Neural progenitor cell (in vitro differentiated cells): ENCODE measurements around the gene WDR93. TPM values are rescaled to one million over a fixed set of nuclear protein-coding genes. Genes with fewer than 3 reads are reported as not detected.

Experiments
- DNase-seq: peaks from one replicate; pipeline ENCODE4 v3.0.0-alpha.2; 2016; ENCODE audit warnings: low spot score
- H2AFZ ChIP-seq: fragments of 200-600 bp; sonication (generic); replicated peaks from 2 replicates; pipeline ENCODE4 v1.6.1; 2016; ENCODE audit warnings: antibody characterized with exemption
- H3F3A ChIP-seq: fragments of 200-600 bp; sonication (generic); 2 replicates; pipeline ENCODE4 v1.6.1; 2016; ENCODE audit warnings: antibody characterized with exemption, low read depth
- H3K27ac ChIP-seq: fragments of 200-600 bp; sonication (generic); 2 replicates; pipeline ENCODE4 v1.5.1; 2016; ENCODE audit warnings: mild to moderate bottlenecking
- H3K27me3 ChIP-seq: fragments of 200-600 bp; sonication (generic); 2 replicates; pipeline ENCODE4 v1.6.1; 2016; ENCODE audit warnings: mild to moderate bottlenecking, moderate library complexity
- H3K36me3 ChIP-seq: fragments of 200-600 bp; sonication (generic); 2 replicates; pipeline ENCODE4 v1.5.1; 2016
- H3K4me1 ChIP-seq: fragments of 200-600 bp; sonication (generic); 2 replicates; pipeline ENCODE4 v1.6.1; 2016; ENCODE audit warnings: mixed run types
- H3K4me2 ChIP-seq: fragments of 200-600 bp; sonication (generic); 2 replicates; pipeline ENCODE4 v1.6.1; 2016
- H3K4me3 ChIP-seq: fragments of 200-600 bp; sonication (generic); 2 replicates; pipeline ENCODE4 v1.5.1; 2016
- H3K79me2 ChIP-seq: fragments of 200-600 bp; sonication (generic); 2 replicates; pipeline ENCODE4 v1.6.1; 2016; ENCODE audit warnings: low read depth
- H3K9ac ChIP-seq: fragments of 200-600 bp; sonication (generic); 2 replicates; pipeline ENCODE4 v1.6.1; 2016
- H3K9me3 ChIP-seq: fragments of 200-600 bp; sonication (generic); 2 replicates; pipeline ENCODE4 v1.5.1; 2016; ENCODE audit warnings: low read depth
- H4K20me1 ChIP-seq: fragments of 200-600 bp; sonication (generic); 2 replicates; pipeline ENCODE4 v1.6.1; 2016; ENCODE audit warnings: low read depth
- H3K27ac Mint-ChIP-seq: 3 replicates; pipeline ENCODE4 v1.8.0; 2021; ENCODE audit warnings: mixed read lengths
- H3K27me3 Mint-ChIP-seq: 2 replicates; pipeline ENCODE4 v1.8.0; 2022; ENCODE audit warnings: low read depth, mild to moderate bottlenecking, inconsistent platforms, moderate library complexity, mixed read lengths; ENCODE audit not compliant: insufficient read depth
- H3K36me3 Mint-ChIP-seq: 3 replicates; pipeline ENCODE4 v1.8.0; 2021; ENCODE audit warnings: mixed read lengths
- H3K4me1 Mint-ChIP-seq: 3 replicates; pipeline ENCODE4 v1.8.0; 2021; ENCODE audit warnings: mixed read lengths
- H3K4me3 Mint-ChIP-seq: 3 replicates; pipeline ENCODE4 v1.8.0; 2021; ENCODE audit warnings: mild to moderate bottlenecking, moderate library complexity, mixed read lengths
- H3K9me3 Mint-ChIP-seq: 3 replicates; pipeline ENCODE4 v1.8.0; 2020; ENCODE audit warnings: mixed read lengths
- CTCF ChIP-seq: fragments of 200-600 bp; sonication (generic); IDR thresholded peaks from 2 replicates; pipeline ENCODE4 v1.5.1; 2017; ENCODE audit warnings: antibody characterized with exemption, mild to moderate bottlenecking
- EZH2 ChIP-seq: fragments of 200-600 bp; sonication (generic); IDR thresholded peaks from 2 replicates; pipeline ENCODE4 v1.6.1; 2017; ENCODE audit warnings: antibody characterized with exemption, mild to moderate bottlenecking, moderate library complexity
- EZH2phosphoT487 ChIP-seq: fragments of 200-600 bp; sonication (generic); IDR thresholded peaks from 2 replicates; pipeline ENCODE4 v1.6.1; 2017; ENCODE audit warnings: antibody characterized with exemption
- small RNA-seq: library from RNA; depleted of rRNA; stranded (forward); fragments of <200 nt; gene quantifications from one replicate; pipeline ENCODE3, GENCODE V24; 2015
- total RNA-seq: library from RNA; depleted of rRNA; stranded (reverse); fragments of >200 nt; gene quantifications from 2 replicates; pipeline ENCODE4 v1.2.3, GENCODE V29; 2015; ENCODE audit warnings: low replicate concordance

WDR93 gene
- total RNA-seq, 1 donor from 2014 or later, result 0.51 TPM

- no peaks in the 10 kb centered on the region for H3K36me3 ChIP-seq
- Mint-ChIP-seq H3K27ac (no peak overlapping the region), H3K4me1 (no peaks in the 10 kb centered on the region), H3K27me3 (no peaks in the 10 kb centered on the region), H3K4me3 (no peak overlapping the region), H3K36me3 (no peaks in the 10 kb centered on the region), H3K9me3 (peaks cover 12% of the 10 kb centered on the region)
- no peaks in the 10 kb centered on the region for H3F3A ChIP-seq
- no peak for DNase-seq
- H3K4me2 ChIP-seq, result no peak overlapping the region
- no peak overlapping the region for H2AFZ ChIP-seq
- H3K4me3 ChIP-seq, result no peak overlapping the region
- H3K79me2 ChIP-seq, result no peaks in the 10 kb centered on the region
- H3K9me3 ChIP-seq, result peaks cover 6% of the 10 kb centered on the region
- no peaks in the 10 kb centered on the region for H3K4me1 ChIP-seq
- TF ChIP-seq EZH2 (no peak), EZH2phosphoT487 (no peak), CTCF (no peak)
- H4K20me1 ChIP-seq, result no peaks in the 10 kb centered on the region
- H3K27ac ChIP-seq, result no peak overlapping the region
- H3K27me3 ChIP-seq, result no peaks in the 10 kb centered on the region
- no peak overlapping the region for H3K9ac ChIP-seq
These were observed 99.6 kb downstream of the WDR93 start for GRCh38 chr15:89790206-89790605.

DNA sequence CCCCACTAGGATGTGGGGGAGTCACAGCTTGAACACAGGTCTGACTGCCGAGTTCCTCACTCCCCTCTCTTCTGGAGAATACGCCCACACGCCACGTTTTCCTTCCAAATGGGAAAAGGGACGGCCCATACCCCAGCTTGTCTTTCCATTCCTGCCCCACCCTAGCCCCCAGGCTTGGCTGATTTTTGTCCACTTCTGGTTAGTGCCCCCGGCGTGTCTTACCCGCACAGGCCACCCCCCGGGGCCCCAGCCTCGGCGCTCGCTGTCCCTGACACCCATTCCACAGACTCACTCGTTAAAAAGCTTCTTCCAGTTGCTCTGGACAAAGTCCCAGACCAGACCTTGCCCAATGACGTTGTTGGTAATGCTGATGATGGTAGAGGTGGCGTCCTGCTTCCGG, 100.0 kb downstream of the WDR93 start:
- Histone ChIP-seq H4K20me1 (no peaks in the 10 kb centered on the region), H3F3A (no peaks in the 10 kb centered on the region), H3K36me3 (no peaks in the 10 kb centered on the region), H3K79me2 (no peaks in the 10 kb centered on the region), H2AFZ (no peak overlapping the region), H3K27ac (no peak overlapping the region), H3K4me1 (no peaks in the 10 kb centered on the region), H3K27me3 (no peaks in the 10 kb centered on the region), H3K4me2 (no peak overlapping the region), H3K9ac (no peak overlapping the region), H3K9me3 (peaks cover 6% of the 10 kb centered on the region), H3K4me3 (no peak overlapping the region)
- Mint-ChIP-seq H3K4me1 (no peaks in the 10 kb centered on the region), H3K4me3 (no peak overlapping the region), H3K27me3 (peaks cover 1% of the 10 kb centered on the region), H3K36me3 (no peaks in the 10 kb centered on the region), H3K27ac (no peak overlapping the region), H3K9me3 (peaks cover 12% of the 10 kb centered on the region)
- DNase-seq, result no peak
- TF ChIP-seq EZH2, result no peak
- TF ChIP-seq CTCF, result no peak
- no peak for TF ChIP-seq EZH2phosphoT487

DNA sequence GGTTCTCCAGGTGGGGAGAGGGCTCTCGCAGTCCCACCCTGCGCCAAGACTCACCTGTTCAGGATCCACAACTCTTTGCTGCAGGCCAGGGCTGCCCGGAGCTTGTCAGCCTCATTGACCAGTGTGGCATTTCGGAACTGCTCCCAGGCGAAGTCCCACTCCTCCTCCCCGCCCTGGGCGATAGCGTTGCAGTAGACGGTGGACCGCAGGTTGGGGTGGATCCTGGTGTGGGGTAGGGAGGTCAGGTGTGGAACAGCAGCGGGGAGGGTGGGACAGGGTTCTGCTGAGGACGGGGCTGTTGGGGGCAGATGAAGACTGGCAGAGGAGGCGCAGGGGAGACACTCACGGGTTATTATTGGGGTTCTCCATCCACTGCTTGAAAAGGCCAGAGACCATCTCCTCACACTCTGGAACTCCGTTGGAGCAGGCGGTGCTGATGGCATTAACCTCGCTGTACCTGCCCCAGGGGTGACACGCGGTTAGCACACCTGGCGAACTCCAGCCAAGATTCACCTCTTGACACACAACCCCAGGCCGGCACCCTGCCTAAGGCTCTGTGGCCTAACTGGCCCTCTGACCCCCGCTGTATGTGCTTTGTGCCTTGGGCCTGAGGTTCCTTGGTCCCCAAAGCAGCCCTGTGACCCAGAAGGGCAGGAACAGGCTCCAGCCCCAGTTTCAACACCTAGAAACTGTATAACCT, 101.6 kb downstream of the WDR93 start:
- no peaks in the 10 kb centered on the region for H4K20me1 ChIP-seq
- H2AFZ ChIP-seq, result no peak overlapping the region
- no peak overlapping the region for H3K4me3 ChIP-seq
- Mint-ChIP-seq H3K27ac (no peak overlapping the region), H3K27me3 (peaks cover 3% of the 10 kb centered on the region), H3K4me1 (no peaks in the 10 kb centered on the region), H3K4me3 (no peak overlapping the region), H3K36me3 (no peaks in the 10 kb centered on the region), H3K9me3 (peaks cover 10% of the 10 kb centered on the region)
- no peaks in the 10 kb centered on the region for H3K4me1 ChIP-seq
- no peaks in the 10 kb centered on the region for H3F3A ChIP-seq
- no peak overlapping the region for H3K4me2 ChIP-seq
- H3K79me2 ChIP-seq, result no peaks in the 10 kb centered on the region
- no peaks in the 10 kb centered on the region for H3K27me3 ChIP-seq
- H3K9me3 ChIP-seq, result peaks cover 6% of the 10 kb centered on the region
- no peak overlapping the region for H3K9ac ChIP-seq
- TF ChIP-seq EZH2, result no peak
- TF ChIP-seq CTCF, result no peak
- no peaks in the 10 kb centered on the region for H3K36me3 ChIP-seq
- DNase-seq, result no peak
- no peak overlapping the region for H3K27ac ChIP-seq

Small RNA genes within 50 kb of the gene (small RNA-seq; reads per million reads assigned to genes)
- not detected for gene RNU6-132P

Other genes with a start within 250 kb of the WDR93 start
- not detected in 2 replicates for gene RHCG, start 194.2 kb upstream of the WDR93 start, total RNA-seq
- gene TICRR, start 115.3 kb upstream of the WDR93 start, total RNA-seq, result 19.6 and 25.7 TPM in 2 replicates
- gene KIF7, start 35.3 kb upstream of the WDR93 start, total RNA-seq, result 4.3 and 15.7 TPM in 2 replicates
- gene PLIN1, start 11.4 kb upstream of the WDR93 start, total RNA-seq, result 0.07 and 0.15 TPM in 2 replicates
- gene PEX11A, start 57 bp upstream of the WDR93 start, total RNA-seq, result 4.5 and 5.2 TPM in 2 replicates
- gene MESP1, start 60.4 kb downstream of the WDR93 start, total RNA-seq, result 0.31 TPM in 1 of 2 replicates, not detected in the other
- gene MESP2, start 85.5 kb downstream of the WDR93 start, total RNA-seq, result 0.19 TPM in 1 of 2 replicates, not detected in the other
- gene ANPEP, start 124.0 kb downstream of the WDR93 start, total RNA-seq, result 2.7 and 4.7 TPM in 2 replicates
- gene AP3S2, start 203.2 kb downstream of the WDR93 start, total RNA-seq, result 75.3 and 77.1 TPM in 2 replicates
- 5.9 and 10.4 TPM in 2 replicates for gene ARPIN, start 222.1 kb downstream of the WDR93 start, total RNA-seq